A549 treated with Hydrocortisone at 1 μM for 4 hours (cell line): ENCODE measurements around the gene ST6GALNAC5. TPM values are rescaled to one million over a fixed set of nuclear protein-coding genes. Genes with fewer than 3 reads are reported as not detected.

ENCODE experiments used
- total RNA-seq: library from RNA; stranded (reverse); fragments of 200-300 nt; extraction: Qiagen RNA extraction; gene quantifications from 5 replicates; pipeline ENCODE4 v1.2.3, GENCODE V29; 2022

ST6GALNAC5 gene
- total RNA-seq, result 0.14 to 0.22 TPM (median 0.14 TPM) in 3 of 5 replicates, not detected in the others

GRCh38 chr1:76867342-76868130 lies at the start of gene ST6GALNAC5:
ST6GALNAC5 (plus strand) TSS chr1:76867480.

